Effector memory CD8-positive, alpha-beta T cell (primary cell): ENCODE data around the gene ANO1.

Experiments used
- ATAC-seq: fragments of 150-1000 bp; cut with Tn5 transposase; replicated peaks from 2 replicates; pipeline ENCODE4 v1.10.0; 2021; ENCODE audit warnings: mild to moderate bottlenecking, moderate library complexity
- DNase-seq, 3 experiments: peaks; one replicate each; pipeline ENCODE4 v3.0.0; 2021
- H3K27ac Mint-ChIP-seq, 2 donors: one replicate each; pipeline ENCODE4 v1.8.0; 2022; ENCODE audit warnings: mild to moderate bottlenecking in 2 of 2, mixed read lengths in 2 of 2, moderate library complexity in 2 of 2
- H3K27me3 Mint-ChIP-seq, 2 donors: one replicate each; pipeline ENCODE4 v1.8.0; 2022; ENCODE audit warnings: mixed read lengths in 2 of 2
- H3K36me3 Mint-ChIP-seq: one replicate; pipeline ENCODE4 v1.8.0; 2022; ENCODE audit warnings: mild to moderate bottlenecking, moderate library complexity, mixed read lengths; ENCODE audit not compliant: insufficient read depth
- H3K4me1 Mint-ChIP-seq, 2 donors: one replicate each; pipeline ENCODE4 v1.8.0; 2022; ENCODE audit warnings: low read depth in 2 of 2, mixed read lengths in 2 of 2
- H3K4me3 Mint-ChIP-seq, 2 donors: one replicate each; pipeline ENCODE4 v1.8.0; 2022; ENCODE audit warnings: mild to moderate bottlenecking in 2 of 2, mixed read lengths in 2 of 2, moderate library complexity in 2 of 2
- H3K9me3 Mint-ChIP-seq, 2 donors: one replicate each; pipeline ENCODE4 v1.8.0; 2022; ENCODE audit warnings: mixed read lengths in 2 of 2

ANO1 gene

DNA sequence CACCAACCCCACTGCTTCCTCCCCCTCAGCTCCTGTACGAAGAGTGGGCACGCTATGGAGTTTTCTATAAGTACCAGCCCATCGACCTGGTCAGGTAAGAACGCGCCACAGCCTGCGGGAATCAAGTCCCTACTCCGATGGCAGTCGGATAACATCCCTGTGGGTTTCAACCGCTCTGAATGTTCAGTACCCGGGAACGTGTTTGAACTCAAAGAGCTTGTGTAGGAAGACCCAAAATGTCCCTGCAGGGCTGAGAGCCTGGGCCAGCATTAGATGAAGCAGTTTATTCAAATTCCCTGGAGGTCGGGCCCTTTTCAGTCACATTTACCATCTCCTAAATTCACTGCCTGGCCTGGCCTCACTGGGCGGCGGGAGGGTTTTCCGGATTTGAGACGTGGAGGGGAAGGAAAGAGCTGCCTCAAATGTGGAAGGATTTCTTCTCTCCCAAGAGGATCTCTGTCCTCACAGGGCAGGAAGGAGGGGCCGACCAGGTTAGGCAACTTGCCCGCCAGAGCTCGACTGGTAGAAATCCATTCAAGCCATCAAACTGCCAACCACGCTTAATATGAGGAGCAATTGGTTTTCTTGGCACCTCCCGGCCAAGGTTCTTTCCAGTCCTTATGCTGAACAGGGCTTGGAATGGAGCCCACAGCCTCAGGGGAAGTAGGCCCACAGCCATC, 46.3 kb downstream of the ANO1 start:
- peaks cover 0 to 1% of the 10 kb centered on the region in 2 donors for H3K4me1 Mint-ChIP-seq
- H3K27me3 Mint-ChIP-seq, result peaks cover 0 to 7% of the 10 kb centered on the region in 2 donors
- ATAC-seq (no peak), DNase-seq (no peak)
- peaks cover under 1 to 5% of the 10 kb centered on the region in 2 donors for H3K9me3 Mint-ChIP-seq
- no peak overlapping the region for H3K27ac Mint-ChIP-seq
- no peaks in the 10 kb centered on the region for H3K36me3 Mint-ChIP-seq
- H3K4me3 Mint-ChIP-seq, result no peak overlapping the region

GRCh38 chr11:70126494-70126893, 48.4 kb downstream of the ANO1 start:
- Mint-ChIP-seq H3K36me3 (no peaks in the 10 kb centered on the region), H3K9me3 (no peaks in the 10 kb centered on the region), H3K4me3 (no peak overlapping the region), H3K27me3 (peaks cover 7 to 9% of the 10 kb centered on the region in 2 donors), H3K4me1 (peaks cover 0 to 1% of the 10 kb centered on the region in 2 donors), H3K27ac (no peak overlapping the region)
- ATAC-seq (no peak), DNase-seq (no peak)

DNA sequence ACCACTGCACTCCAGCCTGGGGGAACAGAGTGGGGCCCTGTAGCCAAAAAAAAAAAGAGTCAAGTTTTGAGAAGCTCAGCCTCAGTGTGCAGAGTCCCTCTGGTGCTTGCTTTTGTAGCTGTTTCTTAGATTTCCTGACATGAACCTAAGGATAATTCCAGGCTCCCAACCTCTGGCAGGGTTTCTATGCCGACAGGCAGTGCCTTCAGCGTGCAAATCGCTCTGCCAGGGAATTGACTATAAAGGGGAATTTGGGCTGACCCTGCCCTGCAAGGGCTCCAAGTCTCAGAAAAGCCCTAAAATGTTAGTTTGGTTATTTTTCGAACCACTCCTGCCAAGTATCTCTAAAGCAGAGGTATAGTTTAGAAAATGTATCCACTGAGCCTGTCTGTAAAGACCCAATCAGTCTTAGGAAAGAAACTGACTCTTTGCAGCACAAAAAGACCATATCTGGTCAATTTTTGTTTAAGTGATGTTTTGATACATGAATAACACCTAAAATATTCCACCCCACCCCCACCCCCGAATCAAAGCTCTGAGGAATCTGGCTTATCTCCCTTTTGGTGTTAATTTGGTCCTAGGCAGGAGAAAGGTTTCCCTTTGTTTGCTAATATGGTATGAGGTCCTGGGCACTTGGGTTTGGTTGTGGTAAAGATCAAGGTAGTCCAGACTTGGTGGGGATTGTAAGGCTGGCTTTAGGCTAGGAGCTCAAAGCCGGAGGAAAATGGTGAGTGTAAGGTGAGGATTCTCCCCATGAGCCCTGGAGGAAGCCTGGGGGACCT, 49.7 kb downstream of the ANO1 start:
- H3K4me1 Mint-ChIP-seq, result peaks cover 0 to 1% of the 10 kb centered on the region in 2 donors
- H3K4me3 Mint-ChIP-seq, result no peak overlapping the region
- H3K9me3 Mint-ChIP-seq, result no peaks in the 10 kb centered on the region
- no peaks in the 10 kb centered on the region for H3K36me3 Mint-ChIP-seq
- ATAC-seq (no peak), DNase-seq (no peak)
- no peak overlapping the region for H3K27ac Mint-ChIP-seq
- peaks cover 7 to 23% of the 10 kb centered on the region in 2 donors for H3K27me3 Mint-ChIP-seq

- no peak for DNase-seq
- no peak overlapping the region for H3K4me3 Mint-ChIP-seq
- peaks cover 7 to 27% of the 10 kb centered on the region in 2 donors for H3K27me3 Mint-ChIP-seq
- H3K9me3 Mint-ChIP-seq, result no peaks in the 10 kb centered on the region
- no peaks in the 10 kb centered on the region for H3K36me3 Mint-ChIP-seq
- no peak for ATAC-seq
- H3K27ac Mint-ChIP-seq, result no peak overlapping the region
- H3K4me1 Mint-ChIP-seq, result peaks cover 0 to 1% of the 10 kb centered on the region in 2 donors
Observed at GRCh38 chr11:70128435-70128906, 50.4 kb downstream of the ANO1 start.

GRCh38 chr11:70129051-70129592, 51.0 kb downstream of the ANO1 start:
- Mint-ChIP-seq H3K36me3 (no peaks in the 10 kb centered on the region), H3K27me3 (peaks cover 3 to 31% of the 10 kb centered on the region in 2 donors), H3K9me3 (no peaks in the 10 kb centered on the region), H3K27ac (no peak overlapping the region), H3K4me3 (no peak overlapping the region), H3K4me1 (peaks cover 0 to 1% of the 10 kb centered on the region in 2 donors)
- DNase-seq (no peak), ATAC-seq (no peak)

- H3K4me3 Mint-ChIP-seq, result no peak overlapping the region
- no peak overlapping the region for H3K27ac Mint-ChIP-seq
- H3K27me3 Mint-ChIP-seq, result peaks cover 5 to 46% of the 10 kb centered on the region in 2 donors
- DNase-seq, result no peak
- H3K9me3 Mint-ChIP-seq, result no peaks in the 10 kb centered on the region
- no peaks in the 10 kb centered on the region for H3K36me3 Mint-ChIP-seq
- no peak for ATAC-seq
- peaks cover 0 to 1% of the 10 kb centered on the region in 2 donors for H3K4me1 Mint-ChIP-seq
Observed at GRCh38 chr11:70130636-70131035, 52.5 kb downstream of the ANO1 start.

GRCh38 chr11:70131606-70132190, 53.6 kb downstream of the ANO1 start:
- Mint-ChIP-seq H3K27ac (no peak overlapping the region), H3K36me3 (no peaks in the 10 kb centered on the region), H3K4me1 (peaks cover 0 to 1% of the 10 kb centered on the region in 2 donors), H3K27me3 (peaks cover 5 to 47% of the 10 kb centered on the region in 2 donors), H3K4me3 (no peak overlapping the region), H3K9me3 (no peaks in the 10 kb centered on the region)
- ATAC-seq, result no peak
- no peak for DNase-seq

DNA sequence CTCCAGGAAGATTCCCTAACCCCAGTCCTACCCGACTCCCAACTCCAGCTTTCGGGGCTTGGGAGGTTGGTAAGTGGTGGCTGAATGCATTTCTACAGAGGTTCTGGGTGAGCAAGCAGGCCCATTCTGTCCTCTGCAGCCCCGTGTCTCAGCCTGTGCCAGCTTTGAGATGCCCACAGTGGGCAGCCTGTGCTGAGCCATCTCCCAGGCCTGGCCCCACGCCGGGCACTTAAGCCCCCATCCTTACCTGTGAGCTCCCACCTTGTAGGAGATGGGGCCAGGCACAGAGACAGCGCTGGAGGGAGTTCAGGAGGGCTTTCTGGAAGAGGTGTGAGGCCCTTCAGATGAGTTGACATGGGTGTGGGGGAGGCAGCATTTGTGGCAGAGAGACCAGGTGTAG, 54.5 kb downstream of the ANO1 start:
- Mint-ChIP-seq H3K27me3 (peaks cover 5 to 47% of the 10 kb centered on the region in 2 donors), H3K9me3 (no peaks in the 10 kb centered on the region)

DNA sequence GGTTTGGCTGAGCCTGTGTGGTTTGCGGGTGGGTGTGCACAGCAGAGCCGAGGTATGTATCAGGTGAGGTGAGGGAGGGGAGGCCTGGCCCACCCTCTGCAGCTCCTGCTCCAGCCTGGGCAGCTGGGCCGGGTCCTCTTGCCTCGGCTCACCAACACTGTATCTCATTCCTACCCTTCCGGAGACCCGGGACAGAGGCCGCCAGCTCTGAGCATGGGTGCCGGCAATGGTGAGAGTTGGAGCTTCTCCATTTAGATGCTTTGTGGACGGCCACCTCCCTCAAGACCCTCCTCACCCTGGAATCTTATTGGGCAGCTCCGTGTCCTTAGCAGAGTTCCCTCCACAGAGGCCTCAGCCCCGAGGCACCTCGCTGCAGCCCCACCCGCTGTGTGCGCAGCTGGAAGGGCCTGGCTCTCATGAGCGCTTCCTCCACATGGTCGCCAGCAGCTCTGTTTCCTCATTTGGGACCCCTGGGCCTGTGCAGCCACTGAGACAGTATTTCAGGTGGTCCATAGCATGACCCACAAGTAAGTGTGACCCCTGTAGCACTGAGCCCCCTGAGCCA, 55.7 kb downstream of the ANO1 start:
- ATAC-seq (no peak), DNase-seq (no peak)
- no peak overlapping the region for H3K27ac Mint-ChIP-seq
- no peaks in the 10 kb centered on the region for H3K9me3 Mint-ChIP-seq
- H3K4me3 Mint-ChIP-seq, result no peak overlapping the region
- no peaks in the 10 kb centered on the region for H3K4me1 Mint-ChIP-seq
- peaks cover 5 to 48% of the 10 kb centered on the region in 2 donors for H3K27me3 Mint-ChIP-seq
- no peaks in the 10 kb centered on the region for H3K36me3 Mint-ChIP-seq

More for the DNA sequence above, 54.5 kb downstream of the ANO1 start:
- H3K36me3 Mint-ChIP-seq, result no peaks in the 10 kb centered on the region
- no peak overlapping the region for H3K4me3 Mint-ChIP-seq
- ATAC-seq, result no peak
- no peak overlapping the region for H3K27ac Mint-ChIP-seq
- H3K4me1 Mint-ChIP-seq, result peaks cover 0 to 1% of the 10 kb centered on the region in 2 donors
- no peak for DNase-seq

- no peak for ATAC-seq
- no peak for DNase-seq
- Mint-ChIP-seq H3K27ac (no peak overlapping the region), H3K27me3 (peaks cover 5 to 54% of the 10 kb centered on the region in 2 donors), H3K4me3 (no peak overlapping the region), H3K36me3 (no peaks in the 10 kb centered on the region), H3K9me3 (no peaks in the 10 kb centered on the region), H3K4me1 (no peaks in the 10 kb centered on the region)
Observed at GRCh38 chr11:70134490-70134889, 56.4 kb downstream of the ANO1 start.

DNA sequence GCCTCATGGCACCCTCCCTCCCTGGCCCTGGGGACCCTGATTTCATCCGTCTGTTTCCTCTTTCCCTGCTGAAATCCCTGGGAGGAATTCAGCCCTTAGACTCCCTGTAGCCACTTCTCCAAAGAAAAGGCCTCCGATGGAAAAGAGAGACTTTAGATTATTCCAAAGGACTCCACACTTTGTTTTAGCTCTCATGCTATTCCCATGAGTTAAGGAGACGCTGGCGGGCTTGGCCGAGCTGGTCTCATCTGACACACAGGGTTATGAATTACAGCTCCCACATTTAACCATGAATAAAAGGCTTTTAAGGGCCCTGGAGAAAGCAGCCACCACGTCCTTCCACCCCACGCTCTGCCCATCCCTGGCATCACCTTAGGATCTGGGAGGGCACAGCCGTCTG, 57.0 kb downstream of the ANO1 start:
- ATAC-seq, result no peak
- H3K27me3 Mint-ChIP-seq, result peaks cover 9 to 61% of the 10 kb centered on the region in 2 donors
- no peak overlapping the region for H3K4me3 Mint-ChIP-seq
- DNase-seq, result no peak
- H3K36me3 Mint-ChIP-seq, result no peaks in the 10 kb centered on the region
- no peaks in the 10 kb centered on the region for H3K9me3 Mint-ChIP-seq
- H3K27ac Mint-ChIP-seq, result no peak overlapping the region
- H3K4me1 Mint-ChIP-seq, result no peaks in the 10 kb centered on the region

GRCh38 chr11:70135625-70136059, 57.5 kb downstream of the ANO1 start:
- ATAC-seq, result no peak
- no peak for DNase-seq
- H3K9me3 Mint-ChIP-seq, result no peaks in the 10 kb centered on the region
- H3K4me3 Mint-ChIP-seq, result no peak overlapping the region
- H3K27me3 Mint-ChIP-seq, result peaks cover 14 to 65% of the 10 kb centered on the region in 2 donors
- H3K36me3 Mint-ChIP-seq, result no peaks in the 10 kb centered on the region
- H3K4me1 Mint-ChIP-seq, result no peaks in the 10 kb centered on the region
- no peak overlapping the region for H3K27ac Mint-ChIP-seq

- no peak overlapping the region for H3K4me3 Mint-ChIP-seq
- DNase-seq, result no peak
- H3K27ac Mint-ChIP-seq, result no peak overlapping the region
- H3K9me3 Mint-ChIP-seq, result no peaks in the 10 kb centered on the region
- no peak for ATAC-seq
- H3K27me3 Mint-ChIP-seq, result peaks cover 30 to 65% of the 10 kb centered on the region in 2 donors
- no peaks in the 10 kb centered on the region for H3K4me1 Mint-ChIP-seq
- peaks cover 3% of the 10 kb centered on the region for H3K36me3 Mint-ChIP-seq
Observed at GRCh38 chr11:70137383-70137782, 59.3 kb downstream of the ANO1 start.
